GM18507 (cell line): Measurements from ENCODE around the gene NIBAN1.
"Not testable (repeated sequence)": the region's sequence is repeated elsewhere in the genome, so short reads cannot be mapped to it uniquely, and the experiment has no call there.

Experiments
- DNase-seq: peaks from one replicate; pipeline ENCODE4 v3.0.0; 2011; ENCODE audit warnings: low read depth; ENCODE audit not compliant: insufficient read length; ENCODE audit errors: extremely low spot score
- FAIRE-seq: peaks from 2 replicates; lab custom pipeline; 2011; peaks lifted over from hg19 to GRCh38; lab: Jason Lieb, UNC

NIBAN1 gene, protein sequence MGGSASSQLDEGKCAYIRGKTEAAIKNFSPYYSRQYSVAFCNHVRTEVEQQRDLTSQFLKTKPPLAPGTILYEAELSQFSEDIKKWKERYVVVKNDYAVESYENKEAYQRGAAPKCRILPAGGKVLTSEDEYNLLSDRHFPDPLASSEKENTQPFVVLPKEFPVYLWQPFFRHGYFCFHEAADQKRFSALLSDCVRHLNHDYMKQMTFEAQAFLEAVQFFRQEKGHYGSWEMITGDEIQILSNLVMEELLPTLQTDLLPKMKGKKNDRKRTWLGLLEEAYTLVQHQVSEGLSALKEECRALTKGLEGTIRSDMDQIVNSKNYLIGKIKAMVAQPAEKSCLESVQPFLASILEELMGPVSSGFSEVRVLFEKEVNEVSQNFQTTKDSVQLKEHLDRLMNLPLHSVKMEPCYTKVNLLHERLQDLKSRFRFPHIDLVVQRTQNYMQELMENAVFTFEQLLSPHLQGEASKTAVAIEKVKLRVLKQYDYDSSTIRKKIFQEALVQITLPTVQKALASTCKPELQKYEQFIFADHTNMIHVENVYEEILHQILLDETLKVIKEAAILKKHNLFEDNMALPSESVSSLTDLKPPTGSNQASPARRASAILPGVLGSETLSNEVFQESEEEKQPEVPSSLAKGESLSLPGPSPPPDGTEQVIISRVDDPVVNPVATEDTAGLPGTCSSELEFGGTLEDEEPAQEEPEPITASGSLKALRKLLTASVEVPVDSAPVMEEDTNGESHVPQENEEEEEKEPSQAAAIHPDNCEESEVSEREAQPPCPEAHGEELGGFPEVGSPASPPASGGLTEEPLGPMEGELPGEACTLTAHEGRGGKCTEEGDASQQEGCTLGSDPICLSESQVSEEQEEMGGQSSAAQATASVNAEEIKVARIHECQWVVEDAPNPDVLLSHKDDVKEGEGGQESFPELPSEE

DNA sequence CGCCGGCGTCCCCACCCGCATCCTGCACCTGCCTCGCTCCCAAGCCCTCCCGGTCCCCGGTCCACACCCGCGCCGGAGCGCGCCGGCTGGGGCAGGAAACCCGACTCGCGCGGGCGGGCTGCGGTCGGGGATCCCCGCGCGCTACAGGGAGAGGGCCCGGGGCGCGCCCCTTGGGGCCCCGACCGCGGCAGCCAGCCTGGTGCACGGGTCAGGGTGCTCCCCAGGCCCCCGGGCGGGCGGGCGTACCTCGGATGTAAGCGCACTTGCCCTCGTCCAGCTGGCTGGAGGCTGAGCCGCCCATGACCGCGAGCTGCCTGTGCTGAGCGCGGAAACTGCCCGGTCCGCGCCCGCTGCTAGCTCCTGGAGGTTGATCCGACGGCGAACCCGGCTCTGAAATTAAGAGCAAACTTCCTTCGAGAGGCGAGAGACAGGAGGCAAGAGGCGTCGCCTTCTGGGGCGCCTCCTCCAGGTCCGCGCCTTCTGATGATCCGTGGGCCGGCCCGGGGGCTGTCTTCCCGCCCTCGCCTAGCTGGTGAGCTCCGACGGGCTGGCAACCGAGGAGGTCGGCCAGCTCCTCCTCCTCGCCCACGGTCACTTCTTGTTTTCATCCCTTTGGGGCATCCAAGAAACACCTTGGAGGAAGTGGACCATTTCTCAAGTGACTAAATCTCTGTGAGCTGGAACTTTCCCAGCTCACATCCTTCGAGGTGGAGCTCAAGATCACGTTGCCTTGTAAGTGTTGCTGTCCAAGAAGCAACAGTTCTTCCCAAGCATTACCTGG, at the start of gene NIBAN1:
NIBAN1 (minus strand) TSS at position 453 of the 781 bp plus-strand sequence; CDS start at position 301, 152 bp downstream.
- DNase-seq, result peak; percentile 28
- FAIRE-seq, result peak; percentile 9

DNA sequence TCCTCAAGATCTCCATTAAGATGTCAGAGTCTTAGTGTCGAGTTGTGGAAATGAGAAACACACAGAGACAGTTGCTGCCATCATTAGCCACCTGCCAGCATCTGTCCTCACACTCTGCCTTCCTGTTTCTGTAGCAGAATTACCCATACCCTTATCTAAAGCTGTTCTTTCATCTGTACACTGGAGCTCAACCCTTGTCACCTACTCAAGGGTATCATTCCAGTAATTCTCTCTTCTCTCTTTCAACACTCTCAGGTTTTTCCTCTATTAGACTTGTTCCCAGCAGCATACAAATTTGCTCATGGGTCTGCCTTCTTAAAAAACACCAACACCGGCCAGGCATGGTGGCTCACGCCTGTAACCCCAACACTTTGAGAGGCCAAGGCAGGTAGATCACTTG, 43.7 kb upstream of the NIBAN1 start:
- no peak for FAIRE-seq
- DNase-seq, result no peak

DNA sequence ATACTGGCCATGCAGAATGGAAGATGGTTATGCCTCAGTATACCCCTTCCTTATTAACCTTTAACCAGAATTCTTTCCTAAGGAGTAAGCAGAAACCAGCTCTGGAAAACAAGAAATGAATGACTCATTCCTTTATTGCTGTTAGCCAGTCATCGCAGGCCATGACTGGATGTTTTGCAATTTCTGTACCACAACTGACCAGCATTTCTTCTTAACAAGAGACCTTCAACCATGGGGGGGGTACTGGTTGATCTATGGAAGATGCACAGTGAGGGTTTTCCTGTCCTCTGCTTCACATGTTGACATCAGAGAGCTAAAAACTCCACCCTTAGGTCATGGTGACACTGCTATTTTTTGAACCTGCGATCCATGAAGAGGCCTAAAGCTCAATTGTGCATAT, 43.0 kb upstream of the NIBAN1 start:
- DNase-seq, result no peak
- no peak for FAIRE-seq

DNA sequence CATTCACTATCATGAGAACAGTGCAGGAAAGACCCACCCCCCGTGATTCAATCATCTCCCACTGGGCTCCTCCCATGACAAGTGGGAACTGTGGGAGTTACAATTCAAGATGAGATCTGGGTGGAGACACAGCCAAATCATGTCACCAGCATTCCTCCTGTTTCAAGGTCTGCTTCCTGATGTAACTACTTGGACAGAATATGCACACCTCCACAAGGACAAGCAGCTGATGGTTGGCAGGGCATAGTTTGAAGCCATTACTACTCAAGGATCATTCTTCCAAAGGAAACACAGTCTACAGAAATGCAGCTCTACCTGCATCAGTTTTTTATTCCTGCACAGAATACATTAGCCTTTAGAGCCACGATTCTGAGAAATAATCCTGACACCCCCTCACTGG, 42.6 kb upstream of the NIBAN1 start:
- no peak for DNase-seq
- FAIRE-seq, result peak; percentile 18

DNA sequence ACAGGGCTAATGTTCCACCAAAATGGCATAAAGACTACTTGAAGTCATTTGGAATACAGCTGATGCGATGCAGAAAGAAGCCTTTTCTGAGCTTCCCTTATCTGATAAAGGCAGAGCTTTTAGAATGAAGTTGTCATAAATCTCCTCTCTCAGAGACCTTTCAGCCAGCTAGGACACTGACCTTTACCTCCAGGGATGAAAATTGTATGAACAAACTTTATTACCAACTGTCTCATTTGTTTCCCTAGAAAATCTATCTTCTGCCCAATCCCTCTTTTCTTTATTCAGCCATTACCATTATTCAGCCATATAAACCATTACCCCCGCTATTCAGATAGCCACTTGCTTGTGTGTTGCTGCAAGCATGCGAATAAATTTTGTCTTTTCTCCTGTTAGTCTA, 41.3 kb upstream of the NIBAN1 start:
- no peak for FAIRE-seq

DNA sequence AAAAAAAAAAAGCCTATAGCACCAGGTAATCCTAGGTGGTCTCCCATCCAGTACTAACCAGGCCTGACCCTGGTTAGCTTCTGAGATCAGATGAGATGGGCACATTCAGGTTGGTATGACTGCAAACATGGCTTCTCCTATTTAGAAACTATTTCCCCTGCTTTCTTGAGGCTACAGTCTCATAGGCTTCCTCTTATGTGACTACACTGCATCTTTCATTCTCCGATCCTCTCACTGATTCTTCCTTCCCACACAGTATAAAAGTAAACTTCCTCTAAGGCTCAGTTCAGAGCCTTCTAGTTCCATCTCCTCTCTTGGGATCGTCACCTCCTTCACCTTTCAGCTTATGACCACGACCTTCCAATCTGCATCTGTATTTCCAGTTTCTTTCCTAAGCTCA, 40.6 kb upstream of the NIBAN1 start:
- no peak for FAIRE-seq
- DNase-seq, result no peak

More for the DNA sequence above, 41.3 kb upstream of the NIBAN1 start:
- DNase-seq, result no peak

DNA sequence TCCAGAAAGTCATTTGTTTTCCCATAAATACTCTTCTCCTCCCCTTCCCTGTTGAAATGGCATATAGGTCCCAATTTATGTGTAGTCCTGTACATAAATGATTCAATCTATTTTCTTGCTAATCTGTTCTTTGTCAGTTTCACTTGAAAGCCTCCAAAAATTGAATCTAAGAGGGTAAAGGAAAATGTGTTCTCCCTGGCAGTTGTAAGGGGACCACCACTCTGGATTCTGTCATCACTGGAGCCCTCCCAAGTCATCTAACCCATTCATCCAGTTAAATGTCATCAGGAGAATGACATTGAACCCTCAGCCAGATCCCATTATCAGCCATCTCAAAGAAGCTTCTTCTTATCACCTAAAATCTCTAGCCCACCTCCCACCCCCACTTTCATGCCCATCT, 36.1 kb upstream of the NIBAN1 start:
- DNase-seq (no peak), FAIRE-seq (no peak)

DNA sequence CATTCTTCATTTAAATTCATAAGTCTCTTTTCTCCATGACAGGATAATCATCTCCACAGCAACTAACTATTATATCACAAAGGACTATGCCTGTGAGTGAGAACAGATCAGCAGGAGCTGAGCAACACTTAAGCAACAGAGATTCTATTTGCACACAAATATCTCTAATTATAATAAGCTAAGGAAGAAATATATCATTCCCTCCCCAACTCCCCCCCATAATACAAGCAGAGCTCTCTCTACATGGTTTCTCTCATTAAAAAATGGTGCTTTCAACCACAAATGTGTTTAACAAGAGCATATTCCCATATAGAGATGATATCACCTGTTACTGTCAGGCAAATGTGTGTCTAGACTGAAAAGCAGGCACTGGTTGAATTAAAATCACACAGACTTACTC, 34.5 kb upstream of the NIBAN1 start:
- FAIRE-seq, result no peak
- DNase-seq, result no peak

DNA sequence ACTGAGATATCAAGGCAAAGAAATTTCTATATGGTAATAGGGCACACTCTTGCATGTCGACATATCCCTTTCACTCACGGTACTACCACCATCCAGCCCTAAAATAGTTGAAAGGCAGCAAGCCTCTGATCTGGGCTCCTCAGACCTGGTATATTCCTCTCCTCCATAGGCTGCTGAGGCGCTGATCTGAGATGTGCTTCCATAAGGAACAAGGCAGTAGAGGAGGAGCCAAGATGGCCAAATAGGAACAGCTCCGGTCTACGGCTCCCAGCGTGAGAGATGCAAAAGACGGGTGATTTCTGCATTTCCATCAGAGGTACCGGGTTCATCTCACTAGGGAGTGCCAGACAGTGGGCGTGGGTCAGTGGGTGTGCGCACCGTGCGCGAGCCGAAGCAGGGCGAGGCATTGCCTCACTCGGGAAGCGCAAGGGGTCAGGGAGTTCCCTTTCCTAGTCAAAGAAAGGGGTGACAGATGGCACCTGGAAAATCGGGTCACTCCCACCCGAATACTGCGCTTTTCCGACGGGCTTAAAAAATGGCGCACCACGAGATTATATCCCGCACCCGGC, 27.1 kb upstream of the NIBAN1 start:
- DNase-seq, FAIRE-seq: not testable (repeated sequence)

DNA sequence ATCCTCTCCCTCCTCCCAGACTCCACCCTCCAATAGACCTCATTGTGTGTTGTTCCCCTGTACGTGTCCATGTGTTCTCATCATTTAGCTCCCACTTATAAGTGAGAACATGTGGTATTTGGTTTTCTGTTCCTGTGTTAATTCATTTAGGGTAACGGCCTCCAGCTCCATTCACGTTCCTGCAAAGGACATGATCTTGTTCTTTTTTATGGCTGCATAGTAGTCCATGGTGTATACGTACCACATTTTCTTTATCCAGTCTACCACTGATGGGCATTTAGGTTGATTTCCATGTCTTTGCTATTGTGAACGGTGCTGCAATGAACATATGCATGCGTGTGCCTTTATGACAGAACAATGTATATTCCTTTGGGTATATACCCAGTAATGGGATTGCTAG, 25.7 kb upstream of the NIBAN1 start:
- FAIRE-seq, result not testable (repeated sequence)

DNA sequence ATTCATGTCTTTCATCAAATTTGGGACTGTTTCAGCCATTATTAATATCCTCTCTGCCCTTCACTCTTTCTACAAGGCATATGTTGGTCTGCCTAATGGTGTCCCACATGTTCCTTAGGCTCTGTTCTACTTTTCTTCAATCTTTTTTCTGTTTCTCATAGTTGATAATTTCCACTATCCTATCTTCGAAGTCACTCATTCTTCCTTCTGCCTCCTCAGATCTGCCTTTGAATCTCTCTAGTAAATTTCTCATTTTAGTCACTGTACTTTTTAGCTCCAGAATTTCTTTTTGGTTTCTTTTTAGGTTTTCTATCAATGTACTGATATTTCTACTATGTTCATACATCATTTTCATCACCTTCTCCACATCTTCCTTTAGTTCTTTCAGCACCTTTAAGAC, 20.0 kb upstream of the NIBAN1 start:
- no peak for FAIRE-seq
- no peak for DNase-seq

More for the DNA sequence above, 25.7 kb upstream of the NIBAN1 start:
- not testable (repeated sequence) for DNase-seq

DNA sequence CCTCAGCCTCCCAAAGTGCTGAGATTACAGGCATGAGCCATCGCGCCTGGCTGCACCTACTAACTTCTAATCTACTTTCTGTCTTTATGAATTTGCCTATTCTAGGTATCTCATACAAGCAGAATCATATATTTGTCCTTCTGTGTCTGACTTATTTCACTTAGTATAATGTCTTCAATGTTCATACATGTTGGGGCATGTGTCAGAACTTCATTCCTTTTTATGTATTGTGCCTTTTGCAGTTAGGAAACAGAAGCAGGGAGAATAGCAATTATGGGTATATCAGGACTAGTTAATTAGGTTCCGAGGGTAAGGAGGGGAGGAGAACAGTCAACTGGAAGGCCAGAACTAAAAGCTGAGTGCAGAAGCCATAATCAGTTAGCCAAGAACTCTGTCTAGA, 18.0 kb upstream of the NIBAN1 start:
- DNase-seq, result no peak
- no peak for FAIRE-seq

DNA sequence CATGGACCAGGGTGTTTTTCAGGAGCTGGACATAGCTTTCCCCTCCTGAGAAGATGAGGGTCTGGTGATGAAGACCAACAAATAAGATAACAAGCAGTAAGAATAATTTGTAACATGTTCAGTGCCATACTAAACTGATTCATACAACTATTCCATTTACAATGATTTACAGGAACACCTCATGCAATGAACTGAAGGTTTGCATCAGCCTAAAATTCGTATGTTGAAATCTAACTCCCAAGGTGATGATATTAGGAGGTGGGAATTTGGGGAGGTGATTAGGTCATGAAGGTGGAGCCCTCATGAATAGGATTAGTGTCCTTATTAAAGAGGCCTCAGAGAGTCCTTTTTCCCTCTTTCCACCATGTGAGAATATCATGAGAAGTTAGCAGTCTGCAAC, 15.9 kb upstream of the NIBAN1 start:
- FAIRE-seq, result no peak
- no peak for DNase-seq

DNA sequence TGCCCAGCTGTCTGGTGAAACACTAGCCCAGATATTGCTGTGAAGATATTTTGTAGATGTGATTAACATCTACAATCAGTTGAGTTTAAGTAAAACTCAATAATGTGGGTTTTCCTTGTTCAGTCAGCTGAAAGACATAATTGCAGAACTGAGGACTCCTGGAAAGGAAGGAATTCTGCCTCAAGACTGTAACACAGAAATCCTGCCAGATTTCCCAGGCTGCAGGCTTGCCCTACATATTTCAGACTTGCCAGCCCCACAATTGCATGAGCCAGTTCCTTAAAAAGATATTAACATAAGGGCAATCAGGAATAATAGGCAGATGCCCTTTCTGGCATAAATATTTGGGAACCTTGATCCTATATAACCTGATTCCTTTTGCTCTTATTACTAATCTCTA, 14.2 kb upstream of the NIBAN1 start:
- DNase-seq (no peak), FAIRE-seq (no peak)

DNA sequence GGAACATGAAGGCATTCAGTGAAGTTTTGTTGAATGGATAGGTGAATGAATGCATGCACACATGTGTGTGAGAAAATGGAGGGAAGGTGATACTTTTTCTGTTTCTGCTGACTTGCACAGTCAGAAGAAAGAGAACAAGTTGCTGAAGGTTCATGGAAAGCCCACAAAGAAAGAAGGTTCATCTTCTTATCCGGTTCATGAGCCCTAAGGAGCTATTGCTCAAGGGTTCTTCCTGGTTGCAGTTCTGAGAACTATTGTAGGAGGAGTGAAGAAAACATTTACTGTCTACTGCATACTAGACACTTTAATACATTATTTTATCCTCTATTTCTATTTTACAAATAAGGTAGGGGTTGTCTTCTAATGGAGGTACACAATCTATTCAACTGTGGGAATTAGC, 13.4 kb upstream of the NIBAN1 start:
- FAIRE-seq (no peak), DNase-seq (no peak)

DNA sequence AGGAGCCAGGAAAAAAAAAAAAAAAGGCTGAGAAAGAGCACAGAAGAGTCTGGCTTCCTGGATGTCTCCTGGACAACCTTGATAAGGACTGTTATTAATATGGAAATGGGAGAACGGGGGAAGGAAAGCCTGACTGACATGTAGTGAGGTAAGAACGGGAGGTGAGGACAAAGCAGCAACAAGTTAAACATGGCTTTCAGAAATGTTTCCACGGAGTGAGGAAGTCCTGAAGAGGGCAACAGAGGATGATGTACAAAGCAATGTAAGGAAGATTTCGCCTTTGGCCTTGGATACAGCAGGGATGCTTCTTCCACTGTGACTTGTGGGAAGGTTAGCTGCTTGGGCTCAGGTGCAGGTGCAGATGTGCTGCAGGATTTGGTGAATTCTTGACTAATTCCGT, 11.9 kb upstream of the NIBAN1 start:
- no peak for DNase-seq
- no peak for FAIRE-seq

DNA sequence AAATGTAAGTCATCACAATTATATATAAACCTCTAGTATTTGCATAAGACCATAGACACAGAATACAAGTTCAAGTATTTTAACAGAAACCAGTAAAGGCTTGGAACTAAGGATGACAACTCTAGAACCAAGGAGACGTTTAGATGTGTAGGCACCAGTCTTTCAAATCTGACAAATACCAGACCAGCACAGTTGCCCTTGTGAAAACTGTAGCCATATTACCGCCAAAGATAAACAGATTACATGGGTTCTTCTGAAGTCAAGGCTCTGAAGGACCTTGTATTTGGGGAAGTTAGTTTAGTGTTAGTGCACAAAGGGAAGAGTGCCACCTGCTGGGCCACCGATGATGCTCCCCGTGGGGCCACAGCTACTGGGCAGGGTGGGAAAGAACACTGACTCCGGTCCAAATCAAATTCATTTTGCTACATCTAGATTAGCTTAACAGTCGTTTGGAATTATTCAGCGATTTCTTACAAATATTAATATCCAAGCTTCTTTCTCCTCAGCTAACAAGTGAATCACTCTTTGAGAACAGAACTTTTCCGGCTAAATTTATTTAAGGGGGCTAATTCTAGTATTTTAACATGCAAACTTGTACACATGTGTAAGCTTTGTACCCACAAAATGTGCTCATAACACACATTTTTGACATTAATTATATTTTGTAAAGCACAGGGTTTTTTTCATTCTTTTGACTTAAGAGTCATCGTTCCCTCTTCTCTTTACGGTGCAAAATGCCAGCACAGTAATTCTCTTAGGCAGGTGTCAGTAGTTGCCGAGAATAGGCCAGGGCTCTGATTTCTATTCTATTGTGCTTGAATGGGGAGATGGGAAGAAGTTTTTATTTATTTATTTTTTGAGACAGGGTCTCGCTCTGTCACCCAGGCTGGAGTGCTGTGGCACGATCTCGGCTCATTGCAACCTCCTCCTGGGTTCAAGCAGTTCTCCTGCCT, 8.0 kb upstream of the NIBAN1 start:
- peak; percentile 96 for FAIRE-seq
- DNase-seq, result peak; percentile 36

DNA sequence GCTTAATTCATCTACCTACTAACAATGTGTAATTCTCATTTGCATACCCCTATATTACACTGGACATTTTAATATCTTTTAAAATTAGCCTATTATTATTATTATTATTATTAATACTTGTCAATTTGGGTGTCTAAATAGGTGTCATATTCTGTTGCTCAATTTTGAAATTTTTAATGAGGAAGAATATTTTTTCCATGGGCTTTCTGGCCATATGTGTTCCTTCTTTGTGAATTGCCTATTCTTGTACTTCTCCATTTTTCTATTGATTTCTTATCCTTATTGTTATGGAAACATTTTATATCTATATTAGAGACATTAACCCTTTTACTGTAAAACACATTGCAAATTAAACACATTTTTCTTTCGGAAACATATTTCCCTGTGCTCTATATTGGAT, 6.4 kb upstream of the NIBAN1 start:
- DNase-seq, result no peak
- FAIRE-seq, result no peak
